ENCODE data around the gene LRMDA.

- TF ChIP-seq POLR2A (IDR thresholded peaks at IDR 0.05) (no peak), CTCF (IDR thresholded peaks at IDR 0.05) (no peak)
Observed at GRCh38 chr10:75935240-75935639, 503.8 kb downstream of the LRMDA start.

Measured in body of pancreas (tissue), 4 donors.